Endodermal cell (in vitro differentiated cells): Measurements from ENCODE around the gene CCDC51. TPM values are rescaled to one million over a fixed set of nuclear protein-coding genes. Genes with fewer than 3 reads are reported as not detected.
A peak's percentile ranks its signal among the peaks of the same experiment; 100 is the strongest.

Experiments used
- DNase-seq: peaks from one replicate; pipeline ENCODE4 v3.0.0-alpha.2; 2017
- H3K27ac ChIP-seq: 2 replicates; pipeline ENCODE4 v1.5.1; 2013; ENCODE audit warnings: mild to moderate bottlenecking, low read depth, low read length, moderate library complexity
- H3K27me3 ChIP-seq: 2 replicates; pipeline ENCODE4 v1.6.1; 2013; ENCODE audit warnings: mild to moderate bottlenecking, low read length, moderate library complexity; ENCODE audit not compliant: insufficient read depth, control insufficient read depth, poor library complexity, severe bottlenecking
- H3K36me3 ChIP-seq: 2 replicates; pipeline ENCODE4 v1.7.0; 2013; ENCODE audit warnings: mild to moderate bottlenecking, low read length, moderate library complexity; ENCODE audit not compliant: control insufficient read depth, insufficient read depth
- H3K4me1 ChIP-seq: one replicate; pipeline ENCODE4 v1.7.0; 2013; ENCODE audit warnings: low read length; ENCODE audit not compliant: control insufficient read depth, insufficient read depth
- H3K4me3 ChIP-seq: 2 replicates; pipeline ENCODE4 v1.5.1; 2013; ENCODE audit warnings: mild to moderate bottlenecking, low read length, moderate library complexity
- H3K9ac ChIP-seq: 2 replicates; pipeline ENCODE4 v1.6.1; 2013; ENCODE audit warnings: mild to moderate bottlenecking, low read length, moderate library complexity; ENCODE audit not compliant: poor library complexity, severe bottlenecking; ENCODE audit errors: extremely low read depth
- H3K9me3 ChIP-seq: 2 replicates; pipeline ENCODE4 v1.6.1; 2013; ENCODE audit warnings: mild to moderate bottlenecking, low read length, moderate library complexity; ENCODE audit not compliant: control insufficient read depth
- H3K27ac Mint-ChIP-seq: 2 replicates; pipeline ENCODE4 v1.8.0; 2020; ENCODE audit warnings: mixed read lengths
- H3K27me3 Mint-ChIP-seq: 2 replicates; pipeline ENCODE4 v1.8.0; 2021; ENCODE audit warnings: mild to moderate bottlenecking, mixed read lengths; ENCODE audit not compliant: insufficient read depth
- H3K36me3 Mint-ChIP-seq: 2 replicates; pipeline ENCODE4 v1.8.0; 2020; ENCODE audit warnings: low read depth, mixed read lengths
- H3K4me1 Mint-ChIP-seq: 2 replicates; pipeline ENCODE4 v1.8.0; 2020; ENCODE audit warnings: mixed read lengths
- H3K4me3 Mint-ChIP-seq: 2 replicates; pipeline ENCODE4 v1.8.0; 2020; ENCODE audit warnings: mild to moderate bottlenecking, moderate library complexity, mixed read lengths
- H3K9me3 Mint-ChIP-seq: 2 replicates; pipeline ENCODE4 v1.8.0; 2020; ENCODE audit warnings: mild to moderate bottlenecking, mixed read lengths
- WGBS, 2 experiments: methylation state at CpG; one replicate each; pipeline versions ENCODE4 v1.1.5 to v1.1.7; 2013; ENCODE audit warnings: missing lambda C conversion rate in 2 of 2, mixed read lengths in 1 of 2; ENCODE audit not compliant: insufficient coverage in 1 of 2, insufficient read length in 1 of 2; 5-methylcytosine and 5-hydroxymethylcytosine counted together
- total RNA-seq, 2 donors: library from RNA; stranded (reverse); fragmentation: NEBNext Ultra II Directional in 1 of 2; extraction: Animal tissue kit (Norgen Biotek cat#: 25700) in 1 of 2; gene quantifications; 2 replicates in 1 of 2; 3 replicates in 1 of 2; pipeline ENCODE4 v1.2.1, GENCODE V29; 2021
- TF ChIP-seq, protein P1 (sequence below): fragments of 200-600 bp; sonication (generic); conservative IDR thresholded peaks from 2 replicates; pipeline ENCODE4 v1.5.0; 2021; ENCODE audit warnings: antibody characterized with exemption, mild to moderate bottlenecking

Gene CCDC51
- total RNA-seq, 2 donors from 2014 or later = 14.5 to 14.6 TPM

GRCh38 chr3:48478626-48479555 lies 39.0 kb upstream of the CCDC51 start:
- no peaks in the 10 kb centered on the region for H3K9me3 ChIP-seq
- H3K9ac ChIP-seq = no peak overlapping the region
- Mint-ChIP-seq H3K4me3 (no peak overlapping the region), H3K27me3 (no peaks in the 10 kb centered on the region), H3K9me3 (no peaks in the 10 kb centered on the region), H3K27ac (peak overlapping the region; percentile 78), H3K4me1 (peaks cover 15% of the 10 kb centered on the region), H3K36me3 (peaks cover 18% of the 10 kb centered on the region)
- peaks cover 5% of the 10 kb centered on the region for H3K4me1 ChIP-seq
- peak; percentile 41 for DNase-seq
- WGBS, 2 experiments = 87 to 90% methylated on average over 6 to 19 of the region's 19 CpGs
- H3K36me3 ChIP-seq = peaks cover 4% of the 10 kb centered on the region
- TF ChIP-seq, protein P1, sequence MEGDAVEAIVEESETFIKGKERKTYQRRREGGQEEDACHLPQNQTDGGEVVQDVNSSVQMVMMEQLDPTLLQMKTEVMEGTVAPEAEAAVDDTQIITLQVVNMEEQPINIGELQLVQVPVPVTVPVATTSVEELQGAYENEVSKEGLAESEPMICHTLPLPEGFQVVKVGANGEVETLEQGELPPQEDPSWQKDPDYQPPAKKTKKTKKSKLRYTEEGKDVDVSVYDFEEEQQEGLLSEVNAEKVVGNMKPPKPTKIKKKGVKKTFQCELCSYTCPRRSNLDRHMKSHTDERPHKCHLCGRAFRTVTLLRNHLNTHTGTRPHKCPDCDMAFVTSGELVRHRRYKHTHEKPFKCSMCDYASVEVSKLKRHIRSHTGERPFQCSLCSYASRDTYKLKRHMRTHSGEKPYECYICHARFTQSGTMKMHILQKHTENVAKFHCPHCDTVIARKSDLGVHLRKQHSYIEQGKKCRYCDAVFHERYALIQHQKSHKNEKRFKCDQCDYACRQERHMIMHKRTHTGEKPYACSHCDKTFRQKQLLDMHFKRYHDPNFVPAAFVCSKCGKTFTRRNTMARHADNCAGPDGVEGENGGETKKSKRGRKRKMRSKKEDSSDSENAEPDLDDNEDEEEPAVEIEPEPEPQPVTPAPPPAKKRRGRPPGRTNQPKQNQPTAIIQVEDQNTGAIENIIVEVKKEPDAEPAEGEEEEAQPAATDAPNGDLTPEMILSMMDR = no peak
- H3K4me3 ChIP-seq = no peak overlapping the region
- H3K27ac ChIP-seq = no peak overlapping the region
- no peaks in the 10 kb centered on the region for H3K27me3 ChIP-seq

- Histone ChIP-seq H3K27me3 (no peaks in the 10 kb centered on the region), H3K9me3 (no peaks in the 10 kb centered on the region), H3K27ac (no peak overlapping the region), H3K9ac (no peak overlapping the region), H3K36me3 (peaks cover 4% of the 10 kb centered on the region), H3K4me3 (no peak overlapping the region), H3K4me1 (peaks cover 10% of the 10 kb centered on the region)
- 83 to 94% methylated on average over 3 to 9 of the region's 9 CpGs for WGBS, 2 experiments
- H3K4me3 Mint-ChIP-seq = no peak overlapping the region
- no peaks in the 10 kb centered on the region for H3K9me3 Mint-ChIP-seq
- peaks cover 17% of the 10 kb centered on the region for H3K36me3 Mint-ChIP-seq
- TF ChIP-seq, protein P1 = no peak
- no peak overlapping the region for H3K27ac Mint-ChIP-seq
- peak; percentile 44 for DNase-seq
- no peaks in the 10 kb centered on the region for H3K27me3 Mint-ChIP-seq
- peaks cover 21% of the 10 kb centered on the region for H3K4me1 Mint-ChIP-seq
Observed at GRCh38 chr3:48477959-48478520, 38.1 kb upstream of the CCDC51 start.

- Mint-ChIP-seq H3K27me3 (no peaks in the 10 kb centered on the region), H3K9me3 (no peaks in the 10 kb centered on the region), H3K36me3 (peaks cover 15% of the 10 kb centered on the region), H3K27ac (no peak overlapping the region), H3K4me1 (peaks cover 21% of the 10 kb centered on the region), H3K4me3 (no peak overlapping the region)
- H3K9me3 ChIP-seq = no peaks in the 10 kb centered on the region
- DNase-seq = peak; percentile 39
- no peak overlapping the region for H3K4me3 ChIP-seq
- TF ChIP-seq, protein P1 = no peak
- H3K27me3 ChIP-seq = no peaks in the 10 kb centered on the region
- peaks cover 10% of the 10 kb centered on the region for H3K4me1 ChIP-seq
- 93 to 95% methylated on average over 9 of the region's 9 CpGs for WGBS, 2 experiments
- no peak overlapping the region for H3K9ac ChIP-seq
- H3K36me3 ChIP-seq = peaks cover 4% of the 10 kb centered on the region
- H3K27ac ChIP-seq = no peak overlapping the region
Observed at GRCh38 chr3:48476426-48477053, 36.6 kb upstream of the CCDC51 start.
